Measurements from ENCODE around the gene BBS12.

GRCh38 chr4:122785099-122785498, 52.6 kb downstream of the BBS12 start:
- no peak for TF ChIP-seq CTCF (conservative IDR thresholded peaks at IDR 0.05; ENCODE audit: low read length)
- no peak for TF ChIP-seq EZH2phosphoT487 (IDR thresholded peaks at IDR 0.05; ENCODE audit: borderline replicate concordance, low read depth, low read length)

Data from OCI-LY7 (cell line).